Activated CD8-positive, alpha-beta memory T cell treated with anti-CD3 and anti-CD28 coated beads, Interleukin-2, amount 50 U/mL, for 1 hour (primary cell): ENCODE data around the gene TXLNG.

Experiments used
- DNase-seq: peaks from one replicate; pipeline ENCODE4 v3.0.0-alpha.2; 2020; ENCODE audit errors: extremely low read depth

TXLNG gene

GRCh38 chrX:16870862-16871815 lies 84.9 kb downstream of the TXLNG start:
- no peak for DNase-seq

DNA sequence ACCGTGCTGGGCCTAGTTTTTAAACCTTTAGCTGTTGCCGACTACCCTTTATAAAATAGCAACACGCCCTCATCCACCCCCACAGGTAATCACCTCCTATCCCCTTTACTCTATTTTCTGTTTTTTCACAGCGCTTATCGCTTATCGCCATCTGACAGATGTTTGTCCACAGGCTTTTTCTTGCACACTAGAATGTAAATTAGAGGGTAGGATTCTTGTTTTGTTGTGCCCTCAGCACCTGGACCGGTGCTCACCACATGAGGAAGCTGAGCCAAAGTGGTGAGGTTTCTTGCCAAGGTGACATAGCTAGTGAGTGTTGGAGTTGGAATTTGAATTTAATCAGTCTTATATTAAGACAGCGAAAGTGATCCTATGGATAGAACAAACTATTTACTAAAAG lies 86.8 kb downstream of the TXLNG start:
- no peak for DNase-seq

- DNase-seq, result no peak
These were observed 88.3 kb downstream of the TXLNG start for GRCh38 chrX:16874458-16875095.

DNA sequence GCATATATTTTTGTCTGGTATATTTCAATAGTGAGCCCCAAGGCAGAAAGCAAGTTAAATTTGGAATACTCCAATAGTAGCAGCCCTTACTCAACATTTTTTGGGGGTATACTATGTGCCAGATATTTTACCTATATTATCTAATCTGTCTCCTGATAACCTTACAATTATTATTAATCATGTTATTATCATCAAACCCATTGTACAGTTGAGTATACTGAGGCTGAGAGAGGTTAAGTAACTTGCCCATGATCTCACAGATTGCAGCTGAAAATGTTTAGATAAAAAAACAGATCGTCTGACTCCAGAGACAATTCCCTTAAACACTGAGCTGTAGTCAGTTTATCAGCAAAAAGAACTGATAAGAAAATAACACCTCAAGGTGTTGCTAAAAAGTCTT lies 90.4 kb downstream of the TXLNG start:
- no peak for DNase-seq

GRCh38 chrX:16882169-16882568 lies 95.9 kb downstream of the TXLNG start:
- DNase-seq, result no peak

- no peak for DNase-seq
These were observed 96.6 kb downstream of the TXLNG start for GRCh38 chrX:16882702-16883486.

- no peak for DNase-seq
These were observed 97.2 kb downstream of the TXLNG start for GRCh38 chrX:16883487-16883804.

DNA sequence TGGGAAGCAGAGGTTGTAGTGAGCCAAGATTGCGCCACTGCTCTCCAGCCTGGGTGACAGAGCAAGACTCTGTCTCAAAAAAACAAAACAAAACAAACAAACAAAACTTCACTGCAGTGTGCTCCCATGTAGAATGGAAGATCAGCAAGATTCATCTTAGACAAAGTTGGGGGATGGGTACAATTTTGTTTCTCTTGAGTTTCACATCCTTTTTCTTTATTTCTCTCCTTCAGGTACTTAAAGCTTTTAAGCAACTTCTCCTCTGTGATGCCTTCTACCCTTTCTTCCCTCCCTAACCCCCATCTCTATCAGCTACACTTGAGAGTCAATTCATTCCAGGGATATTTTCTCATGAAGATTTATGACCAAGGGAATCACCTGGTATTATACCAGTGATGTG lies 99.4 kb downstream of the TXLNG start:
- DNase-seq, result no peak

DNA sequence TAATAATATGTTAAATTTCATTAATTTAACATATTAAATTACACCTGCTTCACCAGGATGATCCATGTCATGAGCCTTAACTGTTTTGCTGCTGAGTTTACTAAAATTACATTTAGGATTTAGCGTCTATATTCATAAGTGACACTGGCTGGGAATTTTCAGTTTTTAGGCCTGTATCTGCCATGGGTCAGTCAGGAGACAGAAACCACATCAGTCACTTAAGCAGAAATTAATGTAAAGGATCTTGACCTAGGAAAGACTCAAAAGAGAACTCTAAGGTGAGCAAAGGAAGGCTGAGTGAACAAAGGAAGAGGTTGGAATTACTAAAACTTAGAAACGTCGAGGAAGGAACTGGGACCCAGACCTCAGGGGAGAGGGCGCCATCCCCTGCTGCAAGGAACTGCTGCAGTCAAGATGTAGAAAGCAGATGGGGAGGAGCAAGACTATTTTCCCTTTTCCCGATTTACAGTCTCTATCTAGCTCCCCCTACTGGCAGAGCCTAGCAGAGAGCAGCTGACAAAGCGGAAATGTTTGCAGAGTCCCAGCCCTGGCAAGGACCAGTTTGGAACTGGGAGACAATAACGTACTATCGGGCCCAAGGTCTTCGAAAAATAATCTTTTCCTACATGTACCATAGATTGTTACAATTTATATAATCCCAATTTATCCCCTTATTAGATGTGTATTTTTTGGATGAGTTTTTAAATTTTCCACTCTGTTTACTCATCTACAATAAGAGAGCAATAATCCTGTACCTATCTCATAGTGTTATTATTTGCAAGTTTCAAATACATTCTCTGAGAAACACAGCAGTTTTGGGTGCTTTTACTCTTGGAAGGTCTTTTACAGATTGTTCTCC lies 106.5 kb downstream of the TXLNG start:
- DNase-seq, result no peak
